ENCODE measurements around the gene IRF2. TPM values are rescaled to one million over a fixed set of nuclear protein-coding genes. Genes with fewer than 3 reads are reported as not detected.

IRF2 gene
- total RNA-seq, 1 donor: 43.8 TPM

GRCh38 chr4:184358521-184359232, 115.7 kb downstream of the IRF2 start:
- Histone ChIP-seq H3K79me2 (ENCODE audit: insufficient read depth, low read length) (no peaks in the 10 kb centered on the region), H3K27ac (ENCODE audit: low read depth, low read length) (no peak overlapping the region), H3K4me2 (ENCODE audit: insufficient read depth, low read length) (no peak overlapping the region), H4K20me1 (ENCODE audit: insufficient read depth, low read length) (no peaks in the 10 kb centered on the region), H2AFZ (ENCODE audit: low read length) (no peak overlapping the region), H3K4me1 (ENCODE audit: insufficient read depth, low read length) (peaks cover 27% of the 10 kb centered on the region), H3K36me3 (ENCODE audit: insufficient read depth, low read length) (no peaks in the 10 kb centered on the region), H3K27me3 (ENCODE audit: insufficient read depth, low read length) (no peaks in the 10 kb centered on the region), H3K9me3 (ENCODE audit: low read depth, low read length) (no peaks in the 10 kb centered on the region), H3K4me3 (ENCODE audit: insufficient read depth, low read length) (no peak overlapping the region)
- TF ChIP-seq CTCF (IDR thresholded peaks at IDR 0.05; ENCODE audit: extremely low read depth, low read depth, low read length): no peak
- no peak for DNase-seq (ENCODE audit: insufficient read length, low spot score, missing footprints)

- Histone ChIP-seq H3K4me1 (ENCODE audit: insufficient read depth, low read length) (peaks cover 22% of the 10 kb centered on the region), H3K79me2 (ENCODE audit: insufficient read depth, low read length) (no peaks in the 10 kb centered on the region), H3K36me3 (ENCODE audit: insufficient read depth, low read length) (no peaks in the 10 kb centered on the region), H3K27me3 (ENCODE audit: insufficient read depth, low read length) (no peaks in the 10 kb centered on the region), H3K4me3 (ENCODE audit: insufficient read depth, low read length) (no peak overlapping the region), H3K9me3 (ENCODE audit: low read depth, low read length) (no peaks in the 10 kb centered on the region), H2AFZ (ENCODE audit: low read length) (no peak overlapping the region), H3K4me2 (ENCODE audit: insufficient read depth, low read length) (no peak overlapping the region), H3K27ac (ENCODE audit: low read depth, low read length) (no peak overlapping the region), H4K20me1 (ENCODE audit: insufficient read depth, low read length) (no peaks in the 10 kb centered on the region)
- no peak for DNase-seq (ENCODE audit: insufficient read length, low spot score, missing footprints)
- no peak for TF ChIP-seq CTCF (IDR thresholded peaks at IDR 0.05; ENCODE audit: extremely low read depth, low read depth, low read length)
Observed at GRCh38 chr4:184357772-184358171, 116.6 kb downstream of the IRF2 start.

GRCh38 chr4:184357165-184357564, 117.2 kb downstream of the IRF2 start:
- DNase-seq (ENCODE audit: insufficient read length, low spot score, missing footprints): no peak
- Histone ChIP-seq H3K27ac (ENCODE audit: low read depth, low read length) (no peak overlapping the region), H4K20me1 (ENCODE audit: insufficient read depth, low read length) (no peaks in the 10 kb centered on the region), H3K9me3 (ENCODE audit: low read depth, low read length) (no peaks in the 10 kb centered on the region), H2AFZ (ENCODE audit: low read length) (no peak overlapping the region), H3K36me3 (ENCODE audit: insufficient read depth, low read length) (no peaks in the 10 kb centered on the region), H3K4me2 (ENCODE audit: insufficient read depth, low read length) (no peak overlapping the region), H3K79me2 (ENCODE audit: insufficient read depth, low read length) (no peaks in the 10 kb centered on the region), H3K27me3 (ENCODE audit: insufficient read depth, low read length) (no peaks in the 10 kb centered on the region), H3K4me1 (ENCODE audit: insufficient read depth, low read length) (peaks cover 16% of the 10 kb centered on the region), H3K4me3 (ENCODE audit: insufficient read depth, low read length) (no peak overlapping the region)
- no peak for TF ChIP-seq CTCF (IDR thresholded peaks at IDR 0.05; ENCODE audit: extremely low read depth, low read depth, low read length)

GRCh38 chr4:184356366-184356765, 118.0 kb downstream of the IRF2 start:
- Histone ChIP-seq H3K27ac (ENCODE audit: low read depth, low read length) (no peak overlapping the region), H3K79me2 (ENCODE audit: insufficient read depth, low read length) (no peaks in the 10 kb centered on the region), H3K4me3 (ENCODE audit: insufficient read depth, low read length) (no peak overlapping the region), H3K9me3 (ENCODE audit: low read depth, low read length) (no peaks in the 10 kb centered on the region), H3K27me3 (ENCODE audit: insufficient read depth, low read length) (no peaks in the 10 kb centered on the region), H3K4me1 (ENCODE audit: insufficient read depth, low read length) (peaks cover 9% of the 10 kb centered on the region), H2AFZ (ENCODE audit: low read length) (no peak overlapping the region), H3K36me3 (ENCODE audit: insufficient read depth, low read length) (no peaks in the 10 kb centered on the region), H3K4me2 (ENCODE audit: insufficient read depth, low read length) (no peak overlapping the region), H4K20me1 (ENCODE audit: insufficient read depth, low read length) (no peaks in the 10 kb centered on the region)
- no peak for TF ChIP-seq CTCF (IDR thresholded peaks at IDR 0.05; ENCODE audit: extremely low read depth, low read depth, low read length)
- DNase-seq (ENCODE audit: insufficient read length, low spot score, missing footprints): no peak
